ENCODE data around the gene ITGBL1.

ITGBL1 gene

GRCh38 chr13:101691341-101691860, 238.9 kb downstream of the ITGBL1 start:
- Histone ChIP-seq H3K27me3 (ENCODE audit: insufficient read depth, low read depth, severe bottlenecking) (no peaks in the 10 kb centered on the region), H3K27ac (no peak overlapping the region), H3K36me3 (no peaks in the 10 kb centered on the region), H3K4me3 (ENCODE audit: low read depth, low read length) (no peak overlapping the region), H3K9me3 (ENCODE audit: severe bottlenecking) (no peaks in the 10 kb centered on the region)
- TF ChIP-seq CTCF (IDR thresholded peaks at IDR 0.05; ENCODE audit: low read depth, low read length) = no peak
- no peak for DNase-seq

GRCh38 chr13:101695870-101696516, 243.5 kb downstream of the ITGBL1 start:
- Histone ChIP-seq H3K27me3 (ENCODE audit: insufficient read depth, low read depth, severe bottlenecking) (no peaks in the 10 kb centered on the region), H3K36me3 (no peaks in the 10 kb centered on the region), H3K4me3 (ENCODE audit: low read depth, low read length) (no peak overlapping the region), H3K27ac (no peak overlapping the region), H3K9me3 (ENCODE audit: severe bottlenecking) (no peaks in the 10 kb centered on the region)
- no peak for DNase-seq
- no peak for TF ChIP-seq CTCF (IDR thresholded peaks at IDR 0.05; ENCODE audit: low read depth, low read length)

GRCh38 chr13:101697745-101698144, 245.3 kb downstream of the ITGBL1 start:
- no peaks in the 10 kb centered on the region for H3K36me3 ChIP-seq
- H3K4me3 ChIP-seq (ENCODE audit: low read depth, low read length) = no peak overlapping the region
- H3K27ac ChIP-seq = no peak overlapping the region
- DNase-seq = no peak
- no peak for TF ChIP-seq CTCF (IDR thresholded peaks at IDR 0.05; ENCODE audit: low read depth, low read length)
- no peaks in the 10 kb centered on the region for H3K27me3 ChIP-seq (ENCODE audit: insufficient read depth, low read depth, severe bottlenecking)
- H3K9me3 ChIP-seq (ENCODE audit: severe bottlenecking) = no peaks in the 10 kb centered on the region

GRCh38 chr13:101698400-101698799, 245.9 kb downstream of the ITGBL1 start:
- no peak overlapping the region for H3K27ac ChIP-seq
- no peaks in the 10 kb centered on the region for H3K36me3 ChIP-seq
- H3K4me3 ChIP-seq (ENCODE audit: low read depth, low read length) = no peak overlapping the region
- DNase-seq = no peak
- H3K27me3 ChIP-seq (ENCODE audit: insufficient read depth, low read depth, severe bottlenecking) = no peaks in the 10 kb centered on the region
- no peaks in the 10 kb centered on the region for H3K9me3 ChIP-seq (ENCODE audit: severe bottlenecking)
- TF ChIP-seq CTCF (IDR thresholded peaks at IDR 0.05; ENCODE audit: low read depth, low read length) = no peak

DNA sequence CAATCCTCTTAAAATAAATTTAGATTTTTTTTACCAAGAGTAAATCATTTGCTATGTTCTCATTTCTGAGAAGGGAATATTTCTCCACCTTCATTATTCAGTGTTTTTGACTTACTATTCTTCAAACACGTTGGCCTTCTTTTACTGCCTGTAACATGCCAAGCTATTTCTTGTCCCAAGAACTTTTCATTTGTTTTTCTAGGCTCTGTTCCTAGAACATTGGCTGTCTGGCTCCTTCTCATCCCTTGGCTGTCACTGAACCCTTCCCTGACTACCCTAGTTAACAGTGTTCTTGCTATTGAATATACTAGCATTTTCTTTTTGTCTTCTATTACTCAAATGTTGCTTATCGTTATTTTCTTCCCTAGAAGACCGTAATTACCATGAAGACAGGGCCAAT, 248.1 kb downstream of the ITGBL1 start:
- Histone ChIP-seq H3K4me3 (ENCODE audit: low read depth, low read length) (no peak overlapping the region), H3K36me3 (no peaks in the 10 kb centered on the region), H3K27me3 (ENCODE audit: insufficient read depth, low read depth, severe bottlenecking) (no peaks in the 10 kb centered on the region), H3K9me3 (ENCODE audit: severe bottlenecking) (no peaks in the 10 kb centered on the region), H3K27ac (no peak overlapping the region)
- no peak for DNase-seq
- no peak for TF ChIP-seq CTCF (IDR thresholded peaks at IDR 0.05; ENCODE audit: low read depth, low read length)

DNA sequence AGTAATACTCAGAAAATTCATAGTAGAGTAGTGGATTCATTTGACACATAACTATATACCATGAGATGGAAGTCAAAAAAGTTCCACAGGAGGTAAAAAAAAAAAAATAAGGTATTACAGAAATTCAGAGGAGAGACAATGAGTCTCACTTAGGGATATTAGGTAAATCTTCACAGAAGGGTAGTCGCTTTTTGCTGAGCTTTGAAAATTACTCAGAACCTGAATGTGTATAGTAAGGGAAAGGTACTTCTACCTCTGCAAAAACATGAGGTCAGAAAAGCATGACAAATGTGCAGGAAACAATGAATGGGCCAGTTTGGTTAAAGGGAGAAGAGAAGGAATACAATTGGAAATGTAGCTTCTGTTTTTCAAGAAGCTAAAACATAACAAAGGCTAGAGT, 250.6 kb downstream of the ITGBL1 start:
- no peak for TF ChIP-seq CTCF (IDR thresholded peaks at IDR 0.05; ENCODE audit: low read depth, low read length)
- DNase-seq = no peak
- H3K27ac ChIP-seq = no peak overlapping the region

More for the DNA sequence above, 250.6 kb downstream of the ITGBL1 start:
- no peaks in the 10 kb centered on the region for H3K9me3 ChIP-seq (ENCODE audit: severe bottlenecking)
- no peaks in the 10 kb centered on the region for H3K36me3 ChIP-seq
- no peak overlapping the region for H3K4me3 ChIP-seq (ENCODE audit: low read depth, low read length)
- H3K27me3 ChIP-seq (ENCODE audit: insufficient read depth, low read depth, severe bottlenecking) = no peaks in the 10 kb centered on the region

All from WERI-Rb-1 (cell line).